ENCODE data around the gene IFNL1.

The IFNL1 gene

GRCh38 chr19:39282021-39282420, 14.2 kb upstream of the IFNL1 start:
- H3K4me1 ChIP-seq (ENCODE audit: control insufficient read depth in 2 of 2, insufficient read depth in 1 of 2, low read depth in 1 of 2, low read length in 2 of 2) = no peaks in the 10 kb centered on the region
- DNase-seq (ENCODE audit: low spot score) = no peak
- H2BK120ac ChIP-seq (ENCODE audit: low read depth, low read length) = no peak overlapping the region
- no CpG with 5 or more reads among the region's 1 CpG for WGBS, 2 donors (ENCODE audit: extremely low coverage in 2 of 2, insufficient read length in 2 of 2, insufficient replicate concordance in 1 of 2)
- H4K91ac ChIP-seq (ENCODE audit: low read depth, low read length, poor library complexity) = no peak overlapping the region
- H3K27ac ChIP-seq (replicated peaks; ENCODE audit: low read length) = no peak overlapping the region
- no peak overlapping the region for H3K4me2 ChIP-seq (ENCODE audit: insufficient read depth, low read length, poor library complexity, severe bottlenecking)
- no peaks in the 10 kb centered on the region for H3K79me1 ChIP-seq (ENCODE audit: low read depth, low read length)
- H3K27me3 ChIP-seq (ENCODE audit: control insufficient read depth in 3 of 3, insufficient read depth in 3 of 3, low read depth in 1 of 3, low read length in 3 of 3) = peaks cover 0 to 13% (median 0%) of the 10 kb centered on the region in 3 experiments
- H2AK5ac ChIP-seq (ENCODE audit: low read depth, low read length) = no peak overlapping the region
- no peak overlapping the region for H3K18ac ChIP-seq (ENCODE audit: low read length)
- no peak overlapping the region for H2BK5ac ChIP-seq (ENCODE audit: low read length)
- H3K4ac ChIP-seq (ENCODE audit: low read length) = no peak overlapping the region
- H3K9me3 ChIP-seq (replicated peaks in 1 of 2; ENCODE audit: control insufficient read depth in 2 of 2, insufficient read depth in 1 of 2, low read depth in 1 of 2, low read length in 2 of 2) = peaks cover 0 to 5% of the 10 kb centered on the region in 2 donors
- H3K36me3 ChIP-seq (replicated peaks in 1 of 2; ENCODE audit: control insufficient read depth in 2 of 2, insufficient read depth in 2 of 2, low read length in 2 of 2) = no peaks in the 10 kb centered on the region
- H4K8ac ChIP-seq (ENCODE audit: low read depth, low read length) = no peak overlapping the region
- no peak overlapping the region for H3K9ac ChIP-seq (ENCODE audit: low read depth, low read length, poor library complexity)
- H2BK12ac ChIP-seq (ENCODE audit: low read length) = no peak overlapping the region
- no peak overlapping the region for H2AFZ ChIP-seq (ENCODE audit: low read length)
- H3K23ac ChIP-seq (ENCODE audit: low read depth, low read length, poor library complexity) = no peak overlapping the region
- no peak overlapping the region for H3K14ac ChIP-seq (ENCODE audit: low read length)
- no peak overlapping the region for H2BK15ac ChIP-seq (ENCODE audit: low read length)
- H3K4me3 ChIP-seq (ENCODE audit: low read length in 2 of 2) = no peak overlapping the region

GRCh38 chr19:39284032-39284431, 12.2 kb upstream of the IFNL1 start:
- H4K91ac ChIP-seq (ENCODE audit: low read depth, low read length, poor library complexity) = no peak overlapping the region
- H2BK12ac ChIP-seq (ENCODE audit: low read length) = no peak overlapping the region
- H3K27ac ChIP-seq (replicated peaks; ENCODE audit: low read length) = no peak overlapping the region
- H3K4me2 ChIP-seq (ENCODE audit: insufficient read depth, low read length, poor library complexity, severe bottlenecking) = no peak overlapping the region
- no peak overlapping the region for H3K23ac ChIP-seq (ENCODE audit: low read depth, low read length, poor library complexity)
- H4K8ac ChIP-seq (ENCODE audit: low read depth, low read length) = no peak overlapping the region
- no peak overlapping the region for H3K14ac ChIP-seq (ENCODE audit: low read length)
- no peak overlapping the region for H3K18ac ChIP-seq (ENCODE audit: low read length)
- H3K27me3 ChIP-seq (ENCODE audit: control insufficient read depth in 3 of 3, insufficient read depth in 3 of 3, low read depth in 1 of 3, low read length in 3 of 3) = peaks cover 0 to 7% (median 0%) of the 10 kb centered on the region in 3 experiments
- no peak overlapping the region for H2BK15ac ChIP-seq (ENCODE audit: low read length)
- no peak overlapping the region for H2BK120ac ChIP-seq (ENCODE audit: low read depth, low read length)
- H3K4me3 ChIP-seq (ENCODE audit: low read length in 2 of 2) = no peak overlapping the region
- H2AK5ac ChIP-seq (ENCODE audit: low read depth, low read length) = no peak overlapping the region
- peaks cover 0 to 5% of the 10 kb centered on the region in 2 donors for H3K9me3 ChIP-seq (replicated peaks in 1 of 2; ENCODE audit: control insufficient read depth in 2 of 2, insufficient read depth in 1 of 2, low read depth in 1 of 2, low read length in 2 of 2)
- no peak overlapping the region for H2AFZ ChIP-seq (ENCODE audit: low read length)
- no peaks in the 10 kb centered on the region for H3K4me1 ChIP-seq (ENCODE audit: control insufficient read depth in 2 of 2, insufficient read depth in 1 of 2, low read depth in 1 of 2, low read length in 2 of 2)
- no peak overlapping the region for H2BK5ac ChIP-seq (ENCODE audit: low read length)
- no CpG with 5 or more reads among the region's 1 CpG for WGBS, 2 donors (ENCODE audit: extremely low coverage in 2 of 2, insufficient read length in 2 of 2, insufficient replicate concordance in 1 of 2)
- H3K9ac ChIP-seq (ENCODE audit: low read depth, low read length, poor library complexity) = no peak overlapping the region
- H3K4ac ChIP-seq (ENCODE audit: low read length) = no peak overlapping the region
- H3K79me1 ChIP-seq (ENCODE audit: low read depth, low read length) = no peaks in the 10 kb centered on the region
- H3K36me3 ChIP-seq (replicated peaks in 1 of 2; ENCODE audit: control insufficient read depth in 2 of 2, insufficient read depth in 2 of 2, low read length in 2 of 2) = no peaks in the 10 kb centered on the region
- DNase-seq (ENCODE audit: low spot score) = no peak

GRCh38 chr19:39293394-39293793, 2.8 kb upstream of the IFNL1 start:
- peaks cover 0 to 38% (median 6%) of the 10 kb centered on the region in 3 experiments for H3K27me3 ChIP-seq (ENCODE audit: control insufficient read depth in 3 of 3, insufficient read depth in 3 of 3, low read depth in 1 of 3, low read length in 3 of 3)

GRCh38 chr19:39296906-39297305, 699 bp downstream of the IFNL1 start:
- H3K23ac ChIP-seq (ENCODE audit: low read depth, low read length, poor library complexity) = peak overlapping the region; percentile 75
- H2BK12ac ChIP-seq (ENCODE audit: low read length) = no peak overlapping the region
- no peaks in the 10 kb centered on the region for H3K9me3 ChIP-seq (replicated peaks in 1 of 2; ENCODE audit: control insufficient read depth in 2 of 2, insufficient read depth in 1 of 2, low read depth in 1 of 2, low read length in 2 of 2)
- H4K8ac ChIP-seq (ENCODE audit: low read depth, low read length) = no peak overlapping the region
- no peak overlapping the region for H3K27ac ChIP-seq (replicated peaks; ENCODE audit: low read length)
- peaks cover 0 to 50% (median 4%) of the 10 kb centered on the region in 3 experiments for H3K27me3 ChIP-seq (ENCODE audit: control insufficient read depth in 3 of 3, insufficient read depth in 3 of 3, low read depth in 1 of 3, low read length in 3 of 3)
- H3K9ac ChIP-seq (ENCODE audit: low read depth, low read length, poor library complexity) = peak overlapping the region; percentile 40
- no peak overlapping the region for H2AK5ac ChIP-seq (ENCODE audit: low read depth, low read length)
- H3K14ac ChIP-seq (ENCODE audit: low read length) = no peak overlapping the region
- no peak overlapping the region for H3K4me2 ChIP-seq (ENCODE audit: insufficient read depth, low read length, poor library complexity, severe bottlenecking)
- no peak overlapping the region for H3K4ac ChIP-seq (ENCODE audit: low read length)
- H3K4me3 ChIP-seq (ENCODE audit: low read length in 2 of 2) = peak overlapping the region in 1 of 2 donors; percentile 63
- H3K4me1 ChIP-seq (ENCODE audit: control insufficient read depth in 2 of 2, insufficient read depth in 1 of 2, low read depth in 1 of 2, low read length in 2 of 2) = no peaks in the 10 kb centered on the region
- H2BK15ac ChIP-seq (ENCODE audit: low read length) = no peak overlapping the region
- no peak for DNase-seq (ENCODE audit: low spot score)
- no peak overlapping the region for H4K91ac ChIP-seq (ENCODE audit: low read depth, low read length, poor library complexity)
- no peak overlapping the region for H3K18ac ChIP-seq (ENCODE audit: low read length)
- no peak overlapping the region for H2BK120ac ChIP-seq (ENCODE audit: low read depth, low read length)
- no peaks in the 10 kb centered on the region for H3K79me1 ChIP-seq (ENCODE audit: low read depth, low read length)
- H2AFZ ChIP-seq (ENCODE audit: low read length) = no peak overlapping the region
- no peak overlapping the region for H2BK5ac ChIP-seq (ENCODE audit: low read length)
- H3K36me3 ChIP-seq (replicated peaks in 1 of 2; ENCODE audit: control insufficient read depth in 2 of 2, insufficient read depth in 2 of 2, low read length in 2 of 2) = no peaks in the 10 kb centered on the region
- WGBS, 2 donors (ENCODE audit: extremely low coverage in 2 of 2, insufficient read length in 2 of 2, insufficient replicate concordance in 1 of 2) = no CpG with 5 or more reads among the region's 4 CpGs

More at GRCh38 chr19:39293394-39293793, 2.8 kb upstream of the IFNL1 start:
- Histone ChIP-seq H2BK15ac (ENCODE audit: low read length) (no peak overlapping the region), H3K4ac (ENCODE audit: low read length) (no peak overlapping the region), H3K4me3 (ENCODE audit: low read length in 2 of 2) (no peak overlapping the region), H3K18ac (ENCODE audit: low read length) (no peak overlapping the region), H3K23ac (ENCODE audit: low read depth, low read length, poor library complexity) (no peak overlapping the region), H3K14ac (ENCODE audit: low read length) (no peak overlapping the region), H2BK12ac (ENCODE audit: low read length) (no peak overlapping the region), H3K9ac (ENCODE audit: low read depth, low read length, poor library complexity) (no peak overlapping the region), H3K9me3 (replicated peaks in 1 of 2; ENCODE audit: control insufficient read depth in 2 of 2, insufficient read depth in 1 of 2, low read depth in 1 of 2, low read length in 2 of 2) (no peaks in the 10 kb centered on the region), H3K4me1 (ENCODE audit: control insufficient read depth in 2 of 2, insufficient read depth in 1 of 2, low read depth in 1 of 2, low read length in 2 of 2) (no peaks in the 10 kb centered on the region), H2AFZ (ENCODE audit: low read length) (peak overlapping the region; percentile 11), H3K27ac (replicated peaks; ENCODE audit: low read length) (no peak overlapping the region), H2BK120ac (ENCODE audit: low read depth, low read length) (no peak overlapping the region), H4K91ac (ENCODE audit: low read depth, low read length, poor library complexity) (no peak overlapping the region), H2AK5ac (ENCODE audit: low read depth, low read length) (no peak overlapping the region), H4K8ac (ENCODE audit: low read depth, low read length) (no peak overlapping the region), H3K36me3 (replicated peaks in 1 of 2; ENCODE audit: control insufficient read depth in 2 of 2, insufficient read depth in 2 of 2, low read length in 2 of 2) (no peaks in the 10 kb centered on the region), H2BK5ac (ENCODE audit: low read length) (no peak overlapping the region), H3K4me2 (ENCODE audit: insufficient read depth, low read length, poor library complexity, severe bottlenecking) (no peak overlapping the region), H3K79me1 (ENCODE audit: low read depth, low read length) (no peaks in the 10 kb centered on the region)
- no CpG with 5 or more reads among the region's 4 CpGs for WGBS, 2 donors (ENCODE audit: extremely low coverage in 2 of 2, insufficient read length in 2 of 2, insufficient replicate concordance in 1 of 2)
- DNase-seq (ENCODE audit: low spot score) = no peak

All from neuronal stem cell (in vitro differentiated cells).